GM23338 (cell line): ENCODE results near the gene MAP3K5. TPM values are rescaled to one million over a fixed set of nuclear protein-coding genes. Genes with fewer than 3 reads are reported as not detected.

Experiments used
- ATAC-seq: fragments of 200-7000 bp; cut with Tn5 transposase; 3 replicates; pipeline ENCODE4 v1.9.1; 2020
- DNase-seq: peaks from one replicate; pipeline ENCODE4 v3.0.0-alpha.2; 2015; ENCODE audit warnings: low spot score
- H2AFZ ChIP-seq: fragments of 200-600 bp; sonication (generic); 2 replicates; pipeline ENCODE4 v1.8.0; 2016; ENCODE audit warnings: antibody characterized with exemption, mild to moderate bottlenecking, moderate library complexity
- H3F3A ChIP-seq: fragments of 200-600 bp; sonication (generic); replicated peaks from 2 replicates; pipeline ENCODE4 v1.8.0; 2017; ENCODE audit warnings: antibody characterized with exemption, mixed run types, low read depth
- H3K27ac ChIP-seq: fragments of 200-600 bp; sonication (generic); 2 replicates; pipeline ENCODE4 v1.6.1; 2016; ENCODE audit warnings: low read depth
- H3K27me3 ChIP-seq: fragments of 200-600 bp; sonication (generic); 2 replicates; pipeline ENCODE4 v1.8.0; 2016; ENCODE audit warnings: mild to moderate bottlenecking, mixed run types, moderate library complexity; ENCODE audit not compliant: insufficient read depth
- H3K36me3 ChIP-seq: fragments of 200-600 bp; sonication (generic); 2 replicates; pipeline ENCODE4 v1.8.0; 2016; ENCODE audit warnings: mild to moderate bottlenecking; ENCODE audit not compliant: insufficient read depth
- H3K4me1 ChIP-seq: fragments of 200-600 bp; sonication (generic); 2 replicates; pipeline ENCODE4 v1.8.0; 2016; ENCODE audit warnings: mild to moderate bottlenecking, moderate library complexity; ENCODE audit not compliant: insufficient read depth
- H3K4me2 ChIP-seq: fragments of 200-600 bp; sonication (generic); 2 replicates; pipeline ENCODE4 v1.7.1; 2017; ENCODE audit warnings: mixed run types
- H3K4me3 ChIP-seq: fragments of 200-600 bp; sonication (generic); 2 replicates; pipeline ENCODE4 v1.6.1; 2016; ENCODE audit warnings: mixed run types
- H3K79me2 ChIP-seq: fragments of 200-600 bp; sonication (generic); replicated peaks from 2 replicates; pipeline ENCODE4 v1.8.0; 2017; ENCODE audit warnings: mild to moderate bottlenecking; ENCODE audit not compliant: insufficient read depth
- H3K9me2 ChIP-seq: fragments of 200-600 bp; sonication (generic); 2 replicates; pipeline ENCODE4 v1.8.0; 2017; ENCODE audit not compliant: insufficient read depth
- H4K20me1 ChIP-seq: fragments of 200-600 bp; sonication (generic); replicated peaks from 2 replicates; pipeline ENCODE4 v1.8.0; 2017; ENCODE audit warnings: mild to moderate bottlenecking; ENCODE audit not compliant: insufficient read depth
- H3K27ac Mint-ChIP-seq: 2 replicates; pipeline ENCODE4 v1.8.0; 2020; ENCODE audit warnings: inconsistent platforms, mild to moderate bottlenecking, moderate library complexity, mixed read lengths
- H3K27me3 Mint-ChIP-seq: 3 replicates; pipeline ENCODE4 v1.8.0; 2022; ENCODE audit warnings: low read depth, mild to moderate bottlenecking, moderate library complexity, mixed read lengths, inconsistent platforms; ENCODE audit not compliant: insufficient read depth, poor library complexity
- H3K36me3 Mint-ChIP-seq: 3 replicates; pipeline ENCODE4 v1.8.0; 2021; ENCODE audit warnings: low read depth, mild to moderate bottlenecking, inconsistent platforms, moderate library complexity, mixed read lengths
- H3K4me1 Mint-ChIP-seq: 3 replicates; pipeline ENCODE4 v1.8.0; 2020; ENCODE audit warnings: mild to moderate bottlenecking, inconsistent platforms, mixed read lengths
- H3K4me3 Mint-ChIP-seq: 3 replicates; pipeline ENCODE4 v1.8.0; 2021; ENCODE audit warnings: moderate library complexity, mild to moderate bottlenecking, inconsistent platforms, mixed read lengths
- H3K9me3 Mint-ChIP-seq: 3 replicates; pipeline ENCODE4 v1.8.0; 2020; ENCODE audit warnings: moderate library complexity, mild to moderate bottlenecking, inconsistent platforms, mixed read lengths
- CREB1 ChIP-seq: fragments of 250-450 bp; sonication (Bioruptor Pico); IDR thresholded peaks from 2 replicates; pipeline ENCODE4 v1.5.0; 2020; ENCODE audit warnings: low read depth, mild to moderate bottlenecking, moderate library complexity
- ETS1 ChIP-seq: IDR thresholded peaks from 2 replicates; pipeline ENCODE4 v1.6.1; 2016; ENCODE audit warnings: antibody characterized with exemption
- EZH2 ChIP-seq: fragments of 200-600 bp; sonication (generic); IDR thresholded peaks from one replicate; pipeline ENCODE4 v1.8.0; 2017; ENCODE audit warnings: antibody characterized with exemption, mild to moderate bottlenecking, low read depth; ENCODE audit not compliant: unreplicated experiment
- EZH2phosphoT487 ChIP-seq: fragments of 200-600 bp; sonication (generic); IDR thresholded peaks from one replicate; pipeline ENCODE4 v1.8.1; 2018; ENCODE audit warnings: antibody characterized with exemption; ENCODE audit not compliant: unreplicated experiment
- JUNB ChIP-seq: IDR thresholded peaks from one replicate; pipeline ENCODE4 v1.6.1; 2016; ENCODE audit warnings: antibody characterized with exemption; ENCODE audit not compliant: unreplicated experiment
- NANOG ChIP-seq: IDR thresholded peaks from 2 replicates; pipeline ENCODE4 v1.6.1; 2016; ENCODE audit warnings: antibody characterized with exemption, borderline replicate concordance
- POLR2AphosphoS5 ChIP-seq: IDR thresholded peaks from 2 replicates; pipeline ENCODE4 v1.6.1; 2016; ENCODE audit warnings: antibody characterized with exemption, low read depth
- REST ChIP-seq: IDR thresholded peaks from one replicate; pipeline ENCODE4 v1.6.1; 2018; ENCODE audit warnings: antibody characterized with exemption; ENCODE audit not compliant: unreplicated experiment
- STAT1 ChIP-seq: IDR thresholded peaks from one replicate; pipeline ENCODE4 v1.6.1; 2016; ENCODE audit warnings: antibody characterized with exemption; ENCODE audit not compliant: unreplicated experiment
- ZNF114 ChIP-seq: fragments of 250-450 bp; sonication (Bioruptor Pico); IDR thresholded peaks from 2 replicates; pipeline ENCODE4 v1.5.0; 2020; ENCODE audit warnings: mild to moderate bottlenecking, moderate library complexity
- ZNF331 ChIP-seq: fragments of 250-450 bp; sonication (Bioruptor Pico); IDR thresholded peaks from 2 replicates; pipeline ENCODE4 v1.5.0; 2020; ENCODE audit warnings: low read depth, mild to moderate bottlenecking, moderate library complexity
- ZNF462 ChIP-seq: fragments of 250-450 bp; sonication (Bioruptor Pico); IDR thresholded peaks from 2 replicates; pipeline ENCODE4 v1.5.0; 2020; ENCODE audit warnings: mild to moderate bottlenecking, moderate library complexity
- polyA plus RNA-seq: library from polyadenylated mRNA; unstranded; fragments of >200 nt; fragmentation: Nextera tagmentation; extraction: Ambion mirVana; gene quantifications from 2 replicates; pipeline ENCODE4 v1.2.1, GENCODE V29; 2016
- total RNA-seq: library from RNA; depleted of rRNA; stranded (reverse); fragments of >200 nt; shearing (Covaris generic); gene quantifications from 2 replicates; pipeline ENCODE4 v1.2.3, GENCODE V29; 2014
- TF ChIP-seq, protein P1 (sequence below), 2 experiments: fragments of 200-600 bp in 1 of 2; sonication (generic) in 1 of 2; conservative IDR thresholded peaks; 2 replicates each; pipeline versions ENCODE4 v1.5.1 to v1.6.1; 2016 to 2017; ENCODE audit warnings: antibody characterized with exemption in 2 of 2, low read depth in 2 of 2, mild to moderate bottlenecking in 2 of 2, moderate library complexity in 1 of 2

MAP3K5 gene
- total and polyA plus RNA-seq, 2 experiments from 2014 or later: 0.76 to 2.8 TPM

DNA sequence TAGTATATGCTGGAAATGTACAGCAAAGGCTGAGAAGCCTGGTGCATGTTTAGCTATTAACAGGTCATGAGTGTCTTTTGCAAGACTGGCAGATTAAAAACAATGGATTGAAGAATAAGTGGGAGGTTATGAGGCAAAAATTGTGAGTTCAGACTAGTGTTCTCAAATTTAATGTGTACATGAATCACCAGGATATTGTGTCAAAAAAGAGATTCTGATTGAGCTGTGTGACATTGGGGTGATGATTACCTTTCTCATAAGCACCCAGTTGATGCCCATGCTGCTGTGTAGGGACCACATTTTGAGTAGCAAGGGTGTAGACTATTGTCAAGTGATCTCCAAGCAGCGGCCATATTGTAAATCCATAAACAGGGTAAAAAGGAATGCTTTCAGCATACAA lies 44.8 kb downstream of the MAP3K5 start:
- Mint-ChIP-seq H3K27me3 (peaks cover 4% of the 10 kb centered on the region), H3K36me3 (no peaks in the 10 kb centered on the region), H3K4me1 (peaks cover 9% of the 10 kb centered on the region; the same call in 2 of the 3 replicates), H3K4me3 (no peak overlapping the region), H3K27ac (no peak overlapping the region), H3K9me3 (no peaks in the 10 kb centered on the region)
- Histone ChIP-seq H3K27me3 (no peaks in the 10 kb centered on the region), H3K4me3 (no peak overlapping the region), H3K27ac (no peak overlapping the region), H3F3A (no peaks in the 10 kb centered on the region), H3K9me2 (no peaks in the 10 kb centered on the region), H3K4me2 (no peak overlapping the region), H2AFZ (no peak overlapping the region), H3K4me1 (no peaks in the 10 kb centered on the region; the same call in 1 of the 2 replicates), H4K20me1 (no peaks in the 10 kb centered on the region), H3K36me3 (no peaks in the 10 kb centered on the region), H3K79me2 (no peaks in the 10 kb centered on the region)
- ATAC-seq: no peak
- TF ChIP-seq NANOG: no peak
- TF ChIP-seq ZNF114 (CRISPR knock-in tag): no peak
- no peak for TF ChIP-seq POLR2AphosphoS5
- no peak for TF ChIP-seq JUNB
- no peak for TF ChIP-seq CREB1 (CRISPR knock-in tag)
- TF ChIP-seq ETS1: no peak
- no peak for TF ChIP-seq EZH2phosphoT487
- no peak for TF ChIP-seq ZNF462 (CRISPR knock-in tag)
- TF ChIP-seq, protein P1, sequence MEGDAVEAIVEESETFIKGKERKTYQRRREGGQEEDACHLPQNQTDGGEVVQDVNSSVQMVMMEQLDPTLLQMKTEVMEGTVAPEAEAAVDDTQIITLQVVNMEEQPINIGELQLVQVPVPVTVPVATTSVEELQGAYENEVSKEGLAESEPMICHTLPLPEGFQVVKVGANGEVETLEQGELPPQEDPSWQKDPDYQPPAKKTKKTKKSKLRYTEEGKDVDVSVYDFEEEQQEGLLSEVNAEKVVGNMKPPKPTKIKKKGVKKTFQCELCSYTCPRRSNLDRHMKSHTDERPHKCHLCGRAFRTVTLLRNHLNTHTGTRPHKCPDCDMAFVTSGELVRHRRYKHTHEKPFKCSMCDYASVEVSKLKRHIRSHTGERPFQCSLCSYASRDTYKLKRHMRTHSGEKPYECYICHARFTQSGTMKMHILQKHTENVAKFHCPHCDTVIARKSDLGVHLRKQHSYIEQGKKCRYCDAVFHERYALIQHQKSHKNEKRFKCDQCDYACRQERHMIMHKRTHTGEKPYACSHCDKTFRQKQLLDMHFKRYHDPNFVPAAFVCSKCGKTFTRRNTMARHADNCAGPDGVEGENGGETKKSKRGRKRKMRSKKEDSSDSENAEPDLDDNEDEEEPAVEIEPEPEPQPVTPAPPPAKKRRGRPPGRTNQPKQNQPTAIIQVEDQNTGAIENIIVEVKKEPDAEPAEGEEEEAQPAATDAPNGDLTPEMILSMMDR (conservative IDR thresholded peaks at IDR 0.05; ENCODE audit: low read depth in 2 of 2): no peak
- no peak for TF ChIP-seq STAT1
- TF ChIP-seq ZNF331 (CRISPR knock-in tag): no peak
- no peak for TF ChIP-seq REST
- TF ChIP-seq EZH2: no peak
- DNase-seq: no peak
